Keratinocyte (primary cell): ENCODE data around the gene CLRN3. TPM values are rescaled to one million over a fixed set of nuclear protein-coding genes. Genes with fewer than 3 reads are reported as not detected.

Source experiments
- DNase-seq: peaks from one replicate; pipeline ENCODE4 v3.0.0-alpha.2; 2011; ENCODE audit warnings: low read depth, missing footprints, low spot score
- FAIRE-seq: peaks from 2 replicates; lab custom pipeline; 2011; peaks lifted over from hg19 to GRCh38; lab: Jason Lieb, UNC
- H2AFZ ChIP-seq: 2 replicates; pipeline ENCODE4 v1.6.0; 2012; ENCODE audit warnings: low read length, control low read depth, inconsistent platforms; ENCODE audit not compliant: control insufficient read depth
- H3K27ac ChIP-seq: 2 replicates; pipeline ENCODE4 v1.5.1; 2011; ENCODE audit warnings: low read length; ENCODE audit not compliant: control insufficient read depth, insufficient read depth
- H3K27me3 ChIP-seq: 3 replicates; pipeline ENCODE4 v1.6.0; 2011; ENCODE audit warnings: low read length; ENCODE audit not compliant: control insufficient read depth, insufficient read depth; ENCODE audit errors: extremely low read depth
- H3K36me3 ChIP-seq, 2 experiments: 2 replicates in 1 of 2; 3 replicates in 1 of 2; pipeline ENCODE4 v1.5.1; 2011; ENCODE audit warnings: low read length in 2 of 2, mild to moderate bottlenecking in 1 of 2; ENCODE audit not compliant: control insufficient read depth in 2 of 2, insufficient read depth in 2 of 2; ENCODE audit errors: extremely low read depth in 1 of 2
- H3K4me1 ChIP-seq: 3 replicates; pipeline ENCODE4 v1.5.1; 2011; ENCODE audit warnings: low read length; ENCODE audit not compliant: control insufficient read depth, insufficient read depth; ENCODE audit errors: extremely low read depth
- H3K4me2 ChIP-seq: 3 replicates; pipeline ENCODE4 v1.6.0; 2011; ENCODE audit warnings: low read depth, low read length; ENCODE audit not compliant: control insufficient read depth, insufficient read depth; ENCODE audit errors: extremely low read depth
- H3K4me3 ChIP-seq, 3 experiments: fragments of 200-600 bp in 1 of 3; sonication (generic) in 1 of 3; 2 replicates in 2 of 3; 3 replicates in 1 of 3; pipeline ENCODE4 v1.5.1; 2011 to 2016; ENCODE audit warnings: low read length in 3 of 3, mild to moderate bottlenecking in 3 of 3, control low read depth in 2 of 3, inconsistent platforms in 1 of 3, low read depth in 1 of 3, mixed read lengths in 1 of 3, mixed run types in 1 of 3, moderate library complexity in 1 of 3; ENCODE audit not compliant: control insufficient read depth in 2 of 3, insufficient read depth in 2 of 3; ENCODE audit errors: extremely low read depth in 1 of 3
- H3K79me2 ChIP-seq: 2 replicates; pipeline ENCODE4 v1.6.0; 2012; ENCODE audit warnings: low read length; ENCODE audit not compliant: control insufficient read depth, insufficient read depth
- H3K9ac ChIP-seq: 3 replicates; pipeline ENCODE4 v1.6.0; 2011; ENCODE audit warnings: low read length; ENCODE audit not compliant: control insufficient read depth, insufficient read depth; ENCODE audit errors: extremely low read depth
- H3K9me1 ChIP-seq: 3 replicates; pipeline ENCODE4 v1.6.0; 2011; ENCODE audit warnings: low read length; ENCODE audit not compliant: control insufficient read depth, insufficient read depth; ENCODE audit errors: extremely low read depth
- H3K9me3 ChIP-seq: 2 replicates; pipeline ENCODE4 v1.5.1; 2012; ENCODE audit warnings: low read depth, low read length; ENCODE audit not compliant: control insufficient read depth
- H4K20me1 ChIP-seq: 3 replicates; pipeline ENCODE4 v1.6.0; 2011; ENCODE audit warnings: low read length; ENCODE audit not compliant: control insufficient read depth, insufficient read depth; ENCODE audit errors: extremely low read depth
- EZH2 ChIP-seq: IDR thresholded peaks from one replicate; pipeline ENCODE4 v1.6.1; 2012; ENCODE audit warnings: inconsistent platforms, mild to moderate bottlenecking, low read length, moderate library complexity
- dilution Hi-C: fragments of 300-500 bp; cut with MboI; formaldehyde crosslinking; loops from one replicate; pipeline ENCODE4 v1.7.0; 2020; ENCODE audit warnings: low sequenced_read_pairs; ENCODE audit not compliant: extremely low pct_ligation_motif_present
- polyA plus RNA-seq, 5 experiments: library from polyadenylated mRNA; depleted of rRNA in 3 of 5; stranded (reverse) in 3 of 5; stranded (forward) in 1 of 5; unstranded in 1 of 5; fragments of >200 nt; gene quantifications; 1 replicate in 1 of 5; 2 replicates in 3 of 5; 3 replicates in 1 of 5; pipeline versions ENCODE4 v1.2.1 to v1.2.3, GENCODE V29; 2011 to 2012; ENCODE audit warnings: missing spikeins in 2 of 5, low read depth in 1 of 5, low replicate concordance in 1 of 5
- TF ChIP-seq, protein P1 (sequence below), 3 experiments: IDR thresholded peaks in 1 of 3; conservative IDR thresholded peaks in 1 of 3; optimal IDR thresholded peaks in 1 of 3; 2 replicates in 2 of 3; 3 replicates in 1 of 3; pipeline versions ENCODE3 to v1.5.1; 2011; ENCODE audit warnings: low read length in 3 of 3, mild to moderate bottlenecking in 3 of 3, moderate library complexity in 2 of 3, control low read depth in 1 of 3, inconsistent platforms in 1 of 3; ENCODE audit not compliant: insufficient read depth in 2 of 3; ENCODE audit errors: extremely low read depth in 1 of 3

Gene CLRN3
- polyA plus RNA-seq, 1 donor (not counting 4 experiments of a cell fraction or from before 2014, with no cell fraction given), result not detected

DNA sequence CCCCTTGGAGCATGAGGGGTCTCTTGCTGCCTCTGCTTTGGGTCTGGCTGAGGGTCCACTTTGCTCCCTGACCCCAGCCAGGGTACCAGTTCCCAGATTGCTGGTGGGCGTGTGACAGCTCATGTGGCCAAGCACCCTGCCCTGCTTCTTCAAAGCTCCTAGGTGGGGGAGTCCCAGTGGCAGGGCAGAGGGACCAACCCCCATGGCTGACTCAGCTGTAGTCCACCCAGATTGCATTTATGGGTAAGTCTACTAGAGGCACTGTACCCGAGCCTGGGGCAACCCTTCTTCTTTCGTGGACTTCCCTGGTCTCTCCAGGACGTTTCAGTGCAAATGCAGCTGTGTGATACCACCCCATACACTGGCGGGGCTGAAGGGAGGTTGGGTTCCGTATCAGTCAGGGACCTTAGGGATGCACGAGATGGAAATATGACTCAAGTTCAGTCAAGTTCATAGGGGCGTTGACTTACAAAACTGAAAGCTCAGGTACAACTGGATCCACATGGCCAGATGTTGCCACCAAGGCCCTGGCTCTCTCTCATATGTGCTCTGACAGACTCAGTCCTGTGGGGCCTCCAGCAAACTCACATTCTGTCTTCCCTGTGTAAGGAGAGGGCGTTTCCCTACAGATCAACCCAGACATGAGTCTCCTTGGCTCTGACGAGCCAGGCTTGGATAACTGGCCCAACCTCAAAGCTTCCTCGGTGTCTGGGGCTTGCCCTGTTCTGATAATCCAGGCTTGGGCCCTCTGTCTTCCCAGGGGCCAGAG lies 27.7 kb upstream of the CLRN3 start:
- H3K36me3 ChIP-seq, result no peaks in the 10 kb centered on the region
- DNase-seq (no peak), FAIRE-seq (no peak)
- no peak overlapping the region for H3K9ac ChIP-seq
- H3K4me3 ChIP-seq, result no peak overlapping the region
- H3K9me1 ChIP-seq, result no peaks in the 10 kb centered on the region
- H4K20me1 ChIP-seq, result no peaks in the 10 kb centered on the region
- no peaks in the 10 kb centered on the region for H3K9me3 ChIP-seq
- H3K4me1 ChIP-seq, result no peaks in the 10 kb centered on the region
- TF ChIP-seq, protein P1, sequence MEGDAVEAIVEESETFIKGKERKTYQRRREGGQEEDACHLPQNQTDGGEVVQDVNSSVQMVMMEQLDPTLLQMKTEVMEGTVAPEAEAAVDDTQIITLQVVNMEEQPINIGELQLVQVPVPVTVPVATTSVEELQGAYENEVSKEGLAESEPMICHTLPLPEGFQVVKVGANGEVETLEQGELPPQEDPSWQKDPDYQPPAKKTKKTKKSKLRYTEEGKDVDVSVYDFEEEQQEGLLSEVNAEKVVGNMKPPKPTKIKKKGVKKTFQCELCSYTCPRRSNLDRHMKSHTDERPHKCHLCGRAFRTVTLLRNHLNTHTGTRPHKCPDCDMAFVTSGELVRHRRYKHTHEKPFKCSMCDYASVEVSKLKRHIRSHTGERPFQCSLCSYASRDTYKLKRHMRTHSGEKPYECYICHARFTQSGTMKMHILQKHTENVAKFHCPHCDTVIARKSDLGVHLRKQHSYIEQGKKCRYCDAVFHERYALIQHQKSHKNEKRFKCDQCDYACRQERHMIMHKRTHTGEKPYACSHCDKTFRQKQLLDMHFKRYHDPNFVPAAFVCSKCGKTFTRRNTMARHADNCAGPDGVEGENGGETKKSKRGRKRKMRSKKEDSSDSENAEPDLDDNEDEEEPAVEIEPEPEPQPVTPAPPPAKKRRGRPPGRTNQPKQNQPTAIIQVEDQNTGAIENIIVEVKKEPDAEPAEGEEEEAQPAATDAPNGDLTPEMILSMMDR (optimal IDR thresholded peaks at IDR 0.05 in 1 of 3, IDR thresholded peaks at IDR 0.05 in 1 of 3, conservative IDR thresholded peaks at IDR 0.05 in 1 of 3; ENCODE audit: extremely low read depth in 1 of 3, insufficient read depth in 2 of 3, low read length in 3 of 3), result no peak
- no peak for TF ChIP-seq EZH2
- H3K27ac ChIP-seq, result no peak overlapping the region
- dilution Hi-C loops, result no loop called here
- no peak overlapping the region for H3K4me2 ChIP-seq
- no peaks in the 10 kb centered on the region for H3K27me3 ChIP-seq
- no peaks in the 10 kb centered on the region for H3K79me2 ChIP-seq
- no peak overlapping the region for H2AFZ ChIP-seq

DNA sequence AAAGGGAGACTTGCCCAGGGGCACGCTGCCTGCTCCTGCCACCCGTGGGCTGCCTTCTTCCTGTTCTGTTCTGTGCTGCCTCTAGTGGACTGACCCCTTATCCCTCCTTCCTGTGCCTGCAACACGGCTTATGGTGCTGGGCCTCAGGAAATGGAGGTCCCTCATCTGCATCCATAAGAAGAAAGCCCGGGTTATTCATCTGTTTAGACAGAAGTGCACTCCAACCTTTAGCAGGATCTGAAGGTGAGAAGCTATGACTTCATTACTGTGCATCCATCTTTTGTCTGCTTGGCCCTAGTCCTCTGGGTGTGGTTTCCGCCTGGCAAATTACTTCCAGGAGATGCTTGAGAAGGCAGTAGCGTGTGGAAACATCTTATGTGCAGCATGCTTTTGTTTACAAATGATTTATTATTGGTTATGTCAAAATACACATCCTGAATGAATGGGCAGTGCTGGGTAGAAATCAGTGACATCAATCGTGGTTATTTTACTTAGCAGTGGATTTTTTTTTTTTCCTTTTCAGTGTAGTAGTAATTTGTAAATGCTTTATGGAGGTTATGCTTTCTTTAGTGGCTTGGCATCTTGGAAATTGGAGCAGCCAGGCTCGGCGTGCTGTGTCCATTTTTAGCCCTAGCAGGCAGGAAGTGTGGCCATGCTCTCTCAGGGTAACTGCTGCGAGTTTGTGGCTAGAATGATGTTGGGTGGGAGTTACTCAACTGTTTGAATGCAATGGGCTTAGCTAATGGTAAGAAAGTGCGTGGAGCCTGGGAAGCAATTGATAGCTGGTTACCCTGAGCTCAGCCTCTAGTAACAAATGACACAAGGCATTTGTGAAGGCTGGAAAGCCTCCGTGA lies 26.9 kb upstream of the CLRN3 start:
- no peaks in the 10 kb centered on the region for H4K20me1 ChIP-seq
- dilution Hi-C loops, result no loop called here
- H2AFZ ChIP-seq, result no peak overlapping the region
- DNase-seq (no peak), FAIRE-seq (no peak)
- TF ChIP-seq, protein P1 (optimal IDR thresholded peaks at IDR 0.05 in 1 of 3, IDR thresholded peaks at IDR 0.05 in 1 of 3, conservative IDR thresholded peaks at IDR 0.05 in 1 of 3; ENCODE audit: extremely low read depth in 1 of 3, insufficient read depth in 2 of 3, low read length in 3 of 3), result peak in 1 of 3 experiments; percentile 34
- TF ChIP-seq EZH2, result no peak
- no peak overlapping the region for H3K4me2 ChIP-seq
- no peaks in the 10 kb centered on the region for H3K27me3 ChIP-seq
- no peaks in the 10 kb centered on the region for H3K36me3 ChIP-seq
- no peak overlapping the region for H3K27ac ChIP-seq
- H3K9me3 ChIP-seq, result no peaks in the 10 kb centered on the region
- H3K79me2 ChIP-seq, result no peaks in the 10 kb centered on the region
- no peaks in the 10 kb centered on the region for H3K4me1 ChIP-seq
- H3K9me1 ChIP-seq, result no peaks in the 10 kb centered on the region
- no peak overlapping the region for H3K9ac ChIP-seq
- no peak overlapping the region for H3K4me3 ChIP-seq
